ENCODE measurements around the gene LEMD1.
"Not testable (repeated sequence)": the region's sequence is repeated elsewhere in the genome, so short reads cannot be mapped to it uniquely, and the experiment has no call there.

Gene LEMD1

DNA sequence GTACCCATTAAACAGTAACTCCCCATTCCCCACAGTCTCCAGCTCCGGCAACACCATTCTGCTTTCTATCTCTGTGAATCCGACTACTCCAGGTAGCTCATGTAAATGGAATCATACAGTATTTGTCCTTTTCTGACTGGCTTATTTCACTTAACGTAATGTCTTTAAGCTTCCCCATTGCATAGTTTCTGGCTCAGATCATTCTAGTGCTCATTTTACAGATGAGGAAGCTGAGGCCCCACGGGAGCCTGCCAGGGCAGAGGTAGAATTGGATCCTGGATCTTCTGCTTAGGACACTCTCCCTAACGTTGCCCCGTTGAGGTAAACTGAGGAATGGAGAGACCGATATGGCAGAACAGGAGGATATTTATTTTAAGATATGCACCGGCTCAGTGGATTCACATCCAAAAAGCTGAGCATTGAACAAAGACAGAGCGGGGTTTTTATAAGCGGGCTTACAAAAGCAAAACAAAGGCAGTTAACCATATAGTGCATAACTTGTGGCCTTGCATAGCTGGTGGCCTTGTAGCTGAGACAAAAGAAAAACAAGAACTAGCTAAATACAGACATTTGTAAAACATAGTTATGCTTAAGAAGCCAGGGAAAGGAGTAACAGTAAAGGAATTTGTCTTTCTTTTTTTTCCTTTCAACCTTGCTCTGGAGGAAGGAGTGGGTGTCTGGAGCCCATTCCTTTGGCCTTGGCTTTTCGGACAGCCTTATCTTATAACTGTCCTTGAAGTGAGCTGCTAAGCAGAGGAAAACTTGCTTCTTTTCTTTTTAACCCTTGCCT, 49.8 kb downstream of the LEMD1 start:
- FAIRE-seq: no peak
- no peak for DNase-seq (ENCODE audit: insufficient read length, low spot score)

DNA sequence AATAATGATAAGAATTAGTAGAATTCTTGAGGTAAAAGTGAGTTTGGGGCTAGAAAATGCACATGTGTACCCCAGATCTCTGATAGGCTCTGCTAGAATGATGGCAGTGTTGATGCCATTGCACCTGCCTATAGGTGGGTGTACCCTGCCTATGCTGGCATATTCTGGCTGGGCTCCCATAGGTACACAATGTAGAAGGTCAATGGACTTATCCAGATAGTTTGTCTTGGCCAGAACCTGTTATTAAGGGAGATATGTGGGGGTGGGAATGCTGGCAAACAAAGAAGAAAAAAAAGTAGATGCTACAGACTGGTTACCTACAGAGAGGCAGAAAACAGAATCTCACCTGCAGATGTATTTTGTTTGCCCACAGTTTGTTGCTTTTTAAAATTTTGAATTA, 51.1 kb downstream of the LEMD1 start:
- TF ChIP-seq, protein P1, sequence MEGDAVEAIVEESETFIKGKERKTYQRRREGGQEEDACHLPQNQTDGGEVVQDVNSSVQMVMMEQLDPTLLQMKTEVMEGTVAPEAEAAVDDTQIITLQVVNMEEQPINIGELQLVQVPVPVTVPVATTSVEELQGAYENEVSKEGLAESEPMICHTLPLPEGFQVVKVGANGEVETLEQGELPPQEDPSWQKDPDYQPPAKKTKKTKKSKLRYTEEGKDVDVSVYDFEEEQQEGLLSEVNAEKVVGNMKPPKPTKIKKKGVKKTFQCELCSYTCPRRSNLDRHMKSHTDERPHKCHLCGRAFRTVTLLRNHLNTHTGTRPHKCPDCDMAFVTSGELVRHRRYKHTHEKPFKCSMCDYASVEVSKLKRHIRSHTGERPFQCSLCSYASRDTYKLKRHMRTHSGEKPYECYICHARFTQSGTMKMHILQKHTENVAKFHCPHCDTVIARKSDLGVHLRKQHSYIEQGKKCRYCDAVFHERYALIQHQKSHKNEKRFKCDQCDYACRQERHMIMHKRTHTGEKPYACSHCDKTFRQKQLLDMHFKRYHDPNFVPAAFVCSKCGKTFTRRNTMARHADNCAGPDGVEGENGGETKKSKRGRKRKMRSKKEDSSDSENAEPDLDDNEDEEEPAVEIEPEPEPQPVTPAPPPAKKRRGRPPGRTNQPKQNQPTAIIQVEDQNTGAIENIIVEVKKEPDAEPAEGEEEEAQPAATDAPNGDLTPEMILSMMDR (IDR thresholded peaks at IDR 0.05; ENCODE audit: insufficient read depth, missing control alignments): no peak
- no peak for FAIRE-seq
- DNase-seq (ENCODE audit: insufficient read length, low spot score): no peak

More for the DNA sequence above, 49.8 kb downstream of the LEMD1 start:
- TF ChIP-seq, protein P1 (IDR thresholded peaks at IDR 0.05; ENCODE audit: insufficient read depth, missing control alignments): no peak

DNA sequence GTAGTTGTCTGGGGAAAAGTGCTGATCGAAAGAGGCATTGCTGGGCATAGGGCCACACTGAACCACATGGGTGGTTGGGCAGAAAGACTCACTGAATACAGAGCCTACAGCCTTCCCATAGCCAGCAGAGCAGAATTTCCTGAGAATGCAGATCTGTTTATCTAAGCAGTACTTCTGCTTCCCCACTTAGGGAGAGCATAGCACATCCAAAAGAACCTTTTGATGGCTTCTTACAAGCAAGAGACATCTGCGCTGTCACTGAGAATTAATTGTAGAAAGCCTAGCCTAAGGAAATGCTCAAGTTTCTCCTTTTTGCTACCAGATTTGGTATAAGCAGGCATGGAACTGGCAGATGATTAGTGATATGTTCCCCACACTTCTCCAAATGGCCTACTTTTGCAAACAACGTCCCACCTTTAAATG, 52.1 kb downstream of the LEMD1 start:
- DNase-seq (ENCODE audit: insufficient read length, low spot score): no peak
- TF ChIP-seq, protein P1 (IDR thresholded peaks at IDR 0.05; ENCODE audit: insufficient read depth, missing control alignments): no peak
- FAIRE-seq: no peak

DNA sequence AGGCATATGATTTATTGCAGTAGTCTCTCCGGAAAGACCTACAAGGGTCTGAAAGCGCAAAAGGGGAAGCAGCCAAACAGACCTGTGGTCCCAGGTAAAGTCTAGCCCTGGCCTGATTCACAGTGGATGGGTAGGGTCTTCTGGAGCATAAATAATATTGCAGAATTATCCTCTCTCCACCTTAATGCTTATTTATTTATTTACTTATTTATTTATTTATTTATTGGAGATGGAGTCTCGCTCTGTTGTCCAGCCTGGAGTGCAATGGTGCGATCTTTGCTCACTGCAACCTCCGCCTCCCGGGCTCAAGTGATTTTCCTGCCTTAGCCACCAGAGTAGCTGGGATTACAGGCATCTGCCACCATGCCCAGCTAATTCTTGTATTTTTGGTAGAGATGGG, 53.4 kb downstream of the LEMD1 start:
- TF ChIP-seq, protein P1 (IDR thresholded peaks at IDR 0.05; ENCODE audit: insufficient read depth, missing control alignments): no peak
- DNase-seq (ENCODE audit: insufficient read length, low spot score) (no peak), FAIRE-seq (no peak)

DNA sequence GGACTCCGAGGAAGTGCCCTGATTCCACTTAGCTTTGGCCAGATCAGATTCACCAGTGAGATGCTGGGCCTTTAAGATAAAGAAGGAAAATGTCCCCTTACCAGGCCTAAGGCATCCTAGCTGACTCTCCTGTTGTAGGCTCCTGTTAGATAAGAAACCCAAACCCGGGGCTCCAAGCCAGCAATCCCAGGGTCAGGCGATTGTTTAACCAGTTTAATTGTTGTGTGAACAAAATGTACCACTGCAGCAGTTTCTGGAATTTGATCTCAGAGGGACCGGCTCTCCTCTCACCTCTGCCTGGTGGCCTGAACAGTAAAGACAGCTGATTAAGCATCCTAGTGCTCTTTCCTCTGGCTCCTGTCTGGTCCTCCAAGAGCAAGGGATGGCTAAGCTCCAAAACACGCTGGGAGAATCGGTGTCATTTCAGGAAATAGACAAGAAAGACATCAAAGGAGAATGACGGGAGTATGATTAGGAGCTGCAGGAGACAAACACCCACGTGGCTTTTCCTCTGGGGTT, 55.9 kb downstream of the LEMD1 start:
- no peak for DNase-seq (ENCODE audit: insufficient read length, low spot score)
- no peak for FAIRE-seq
- TF ChIP-seq, protein P1 (IDR thresholded peaks at IDR 0.05; ENCODE audit: insufficient read depth, missing control alignments): no peak

DNA sequence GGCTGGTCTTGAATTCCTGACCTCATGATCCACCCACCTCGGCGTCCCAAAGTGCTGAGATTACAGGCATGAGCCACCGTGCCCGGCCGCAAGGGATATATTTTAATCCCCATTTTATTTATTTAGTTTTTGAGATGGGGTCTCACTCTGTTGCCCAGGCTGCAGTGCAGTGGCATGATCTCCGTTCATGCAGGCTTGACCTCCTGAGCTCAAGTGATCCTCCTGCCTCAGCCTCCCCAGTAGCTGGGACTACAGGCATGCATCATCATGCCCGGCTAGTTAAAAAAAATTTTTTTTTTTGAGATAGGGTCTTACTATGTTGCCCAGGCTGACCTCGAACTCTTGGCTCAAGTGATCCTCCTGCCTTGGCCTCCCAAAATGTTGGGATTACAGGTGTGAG, 56.8 kb downstream of the LEMD1 start:
- DNase-seq (ENCODE audit: insufficient read length, low spot score); FAIRE-seq: not testable (repeated sequence)

DNA sequence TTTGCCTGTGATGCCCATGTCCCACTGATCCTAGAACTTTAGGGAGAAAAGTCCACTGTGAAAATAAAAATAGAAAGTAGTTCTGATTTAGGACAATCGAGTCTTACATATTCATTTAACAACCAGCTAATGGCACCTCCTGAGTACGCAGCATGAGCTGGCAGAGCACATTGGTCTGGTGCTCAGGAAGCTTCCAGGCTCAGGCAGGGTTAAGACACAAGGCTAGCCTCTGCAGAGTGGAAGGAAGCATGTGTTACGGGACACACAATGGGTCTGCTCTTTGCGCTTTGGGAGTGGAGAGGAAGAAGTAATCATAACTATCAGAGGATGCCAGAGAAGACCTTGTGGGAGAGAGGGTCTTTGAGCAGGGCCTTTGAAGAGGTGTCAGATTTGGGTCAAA, 61.0 kb downstream of the LEMD1 start:
- TF ChIP-seq, protein P1 (IDR thresholded peaks at IDR 0.05; ENCODE audit: insufficient read depth, missing control alignments): no peak
- DNase-seq (ENCODE audit: insufficient read length, low spot score) (no peak), FAIRE-seq (peak; percentile 78)

Measured in D721Med (cell line).